Endothelial cell of umbilical vein (primary cell): ENCODE measurements around the gene GPATCH1.

ENCODE experiments used
- EZH2 ChIP-seq: IDR thresholded peaks from 2 replicates; pipeline ENCODE4 v1.6.1; 2012; ENCODE audit warnings: borderline replicate concordance, low read depth, mild to moderate bottlenecking, moderate library complexity, low read length, inconsistent platforms; ENCODE audit not compliant: severe bottlenecking
- JUN ChIP-seq: IDR thresholded peaks from 2 replicates; pipeline ENCODE4 v1.6.1; 2011; ENCODE audit warnings: borderline replicate concordance, low read depth; ENCODE audit not compliant: insufficient read length, insufficient read depth
- POLR2A ChIP-seq: IDR thresholded peaks from 2 replicates; pipeline ENCODE4 v1.6.1; 2012; ENCODE audit warnings: low read depth, mild to moderate bottlenecking, control low read depth, low read length
- POLR2AphosphoS5 ChIP-seq: IDR thresholded peaks from 2 replicates; pipeline ENCODE4 v1.6.1; 2012; ENCODE audit warnings: low read depth, mild to moderate bottlenecking, control low read depth, low read length, moderate library complexity; ENCODE audit not compliant: insufficient read depth
- TF ChIP-seq, protein P1 (sequence below), 2 donors: IDR thresholded peaks; 1 replicate in 1 of 2; 2 replicates in 1 of 2; pipeline ENCODE4 v1.5.1; 2011; ENCODE audit warnings: low read length in 2 of 2, mild to moderate bottlenecking in 2 of 2, moderate library complexity in 2 of 2, control low read depth in 1 of 2, inconsistent platforms in 1 of 2, low read depth in 1 of 2; ENCODE audit not compliant: insufficient read depth in 1 of 2; ENCODE audit errors: extremely low read depth in 1 of 2
- TF ChIP-seq, protein P2 (sequence below): IDR thresholded peaks from 2 replicates; pipeline ENCODE4 v1.6.1; 2011; ENCODE audit not compliant: insufficient read depth, insufficient read length

DNA sequence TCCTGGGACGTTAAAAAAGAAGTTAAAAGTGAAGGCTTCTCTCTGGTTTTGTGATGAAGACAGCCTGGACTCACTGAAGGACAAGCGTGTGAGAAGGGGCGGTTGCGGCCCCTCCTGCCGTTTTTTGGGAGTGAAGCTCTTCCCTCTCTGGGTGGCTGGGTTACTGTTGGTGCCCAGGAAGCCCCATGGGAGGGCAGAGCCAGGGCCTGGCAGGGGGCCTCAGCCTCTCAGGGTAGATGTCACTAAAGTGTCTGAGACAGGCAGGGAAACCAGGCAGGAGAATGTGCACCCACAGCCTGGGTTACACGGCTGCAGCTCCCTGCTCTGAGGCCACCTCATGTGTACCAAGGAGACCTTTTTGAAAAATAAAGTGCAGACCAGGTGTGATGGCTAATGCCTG is 49.5 kb downstream of the GPATCH1 start:
- no peak for TF ChIP-seq EZH2
- TF ChIP-seq, protein P1, sequence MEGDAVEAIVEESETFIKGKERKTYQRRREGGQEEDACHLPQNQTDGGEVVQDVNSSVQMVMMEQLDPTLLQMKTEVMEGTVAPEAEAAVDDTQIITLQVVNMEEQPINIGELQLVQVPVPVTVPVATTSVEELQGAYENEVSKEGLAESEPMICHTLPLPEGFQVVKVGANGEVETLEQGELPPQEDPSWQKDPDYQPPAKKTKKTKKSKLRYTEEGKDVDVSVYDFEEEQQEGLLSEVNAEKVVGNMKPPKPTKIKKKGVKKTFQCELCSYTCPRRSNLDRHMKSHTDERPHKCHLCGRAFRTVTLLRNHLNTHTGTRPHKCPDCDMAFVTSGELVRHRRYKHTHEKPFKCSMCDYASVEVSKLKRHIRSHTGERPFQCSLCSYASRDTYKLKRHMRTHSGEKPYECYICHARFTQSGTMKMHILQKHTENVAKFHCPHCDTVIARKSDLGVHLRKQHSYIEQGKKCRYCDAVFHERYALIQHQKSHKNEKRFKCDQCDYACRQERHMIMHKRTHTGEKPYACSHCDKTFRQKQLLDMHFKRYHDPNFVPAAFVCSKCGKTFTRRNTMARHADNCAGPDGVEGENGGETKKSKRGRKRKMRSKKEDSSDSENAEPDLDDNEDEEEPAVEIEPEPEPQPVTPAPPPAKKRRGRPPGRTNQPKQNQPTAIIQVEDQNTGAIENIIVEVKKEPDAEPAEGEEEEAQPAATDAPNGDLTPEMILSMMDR (IDR thresholded peaks at IDR 0.05; ENCODE audit: extremely low read depth in 1 of 2, insufficient read depth in 1 of 2, low read depth in 1 of 2, low read length in 2 of 2) = no peak
- no peak for TF ChIP-seq POLR2AphosphoS5
- TF ChIP-seq POLR2A = no peak
- TF ChIP-seq JUN = no peak
- TF ChIP-seq, protein P2, sequence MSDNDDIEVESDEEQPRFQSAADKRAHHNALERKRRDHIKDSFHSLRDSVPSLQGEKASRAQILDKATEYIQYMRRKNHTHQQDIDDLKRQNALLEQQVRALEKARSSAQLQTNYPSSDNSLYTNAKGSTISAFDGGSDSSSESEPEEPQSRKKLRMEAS = no peak
